Stimulated activated CD8-positive, alpha-beta memory T cell treated with anti-CD3 and anti-CD28 coated beads, Interleukin-2, amount 100 ng/mL, for 1 hour (primary cell): ENCODE data around the gene ALG11.
"Not testable (repeated sequence)": the region's sequence is repeated elsewhere in the genome, so short reads cannot be mapped to it uniquely, and the experiment has no call there.

Experiments used
- DNase-seq, 2 donors: peaks; one replicate each; pipeline ENCODE4 v3.0.0-alpha.2; 2020; ENCODE audit warnings: low read depth in 2 of 2

ALG11 gene

GRCh38 chr13:52011632-52012511, at the start of gene ALG11:
Gene ALG11 (plus strand): TSS chr13:52012398. CDS start chr13:52012419, 21 bp downstream.
- peak; percentile 99 to 100 for DNase-seq

- DNase-seq, result no peak
Observed at GRCh38 chr13:51966186-51966585, 46.0 kb upstream of the ALG11 start.

- no peak for DNase-seq
Observed at GRCh38 chr13:51967482-51968446, 44.4 kb upstream of the ALG11 start.

GRCh38 chr13:51970349-51970748, 41.8 kb upstream of the ALG11 start:
- no peak for DNase-seq

GRCh38 chr13:51971520-51972426, 40.4 kb upstream of the ALG11 start:
- DNase-seq, result no peak

- no peak for DNase-seq
Observed at GRCh38 chr13:51974482-51974881, 37.7 kb upstream of the ALG11 start.

GRCh38 chr13:51976423-51976822, 35.8 kb upstream of the ALG11 start:
- DNase-seq, result no peak

- DNase-seq, result no peak
Observed at GRCh38 chr13:51976890-51977289, 35.3 kb upstream of the ALG11 start.

- no peak for DNase-seq
Observed at GRCh38 chr13:51977625-51978024, 34.6 kb upstream of the ALG11 start.

GRCh38 chr13:51978796-51979556, 33.2 kb upstream of the ALG11 start:
- DNase-seq, result no peak

- no peak for DNase-seq
Observed at GRCh38 chr13:51980908-51981307, 31.3 kb upstream of the ALG11 start.

GRCh38 chr13:51981355-51981754, 30.8 kb upstream of the ALG11 start:
- no peak for DNase-seq

GRCh38 chr13:51983292-51983691, 28.9 kb upstream of the ALG11 start:
- DNase-seq, result not testable (repeated sequence)

GRCh38 chr13:51984904-51985303, 27.3 kb upstream of the ALG11 start:
- not testable (repeated sequence) for DNase-seq

- DNase-seq, result no peak
Observed at GRCh38 chr13:51988988-51989618, 23.1 kb upstream of the ALG11 start.

- DNase-seq, result no peak
Observed at GRCh38 chr13:51993713-51994112, 18.5 kb upstream of the ALG11 start.

GRCh38 chr13:51995677-51996551, 16.3 kb upstream of the ALG11 start:
- DNase-seq, result no peak

GRCh38 chr13:51996641-51997040, 15.6 kb upstream of the ALG11 start:
- no peak for DNase-seq

GRCh38 chr13:51997186-51997585, 15.0 kb upstream of the ALG11 start:
- DNase-seq, result no peak
